Prostate gland (tissue), 2 donors: ENCODE data around the gene IGFBP7.

Source experiments
- CTCF ChIP-seq, 4 experiments: fragments of 200-600 bp in 2 of 4; fragments of 450-650 bp in 2 of 4; sonication (generic) in 2 of 4; IDR thresholded peaks; 1 replicate in 3 of 4; 2 replicates in 1 of 4; pipeline ENCODE4 v1.5.1; 2016 to 2019; ENCODE audit warnings: antibody characterized with exemption in 4 of 4, mild to moderate bottlenecking in 2 of 4, moderate library complexity in 2 of 4
- POLR2A ChIP-seq: fragments of 450-650 bp; IDR thresholded peaks from one replicate; pipeline ENCODE4 v1.6.1; 2016; ENCODE audit warnings: antibody characterized with exemption, mild to moderate bottlenecking
- POLR2AphosphoS5 ChIP-seq: sonication (generic); formaldehyde crosslinking; IDR thresholded peaks from one replicate; pipeline ENCODE4 v1.6.1; 2017; ENCODE audit warnings: antibody characterized with exemption

- TF ChIP-seq POLR2A (no peak), CTCF (IDR thresholded peaks at IDR 0.05) (no peak), POLR2AphosphoS5 (no peak)
Measured at GRCh38 chr4:57043347-57044251, 66.6 kb downstream of the IGFBP7 start.
